Activated CD8-positive, alpha-beta memory T cell treated with anti-CD3 and anti-CD28 coated beads, Interleukin-2, amount 50 U/mL, for 48 hours (primary cell): ENCODE measurements around the gene AARS2.
A peak's percentile ranks its signal among the peaks of the same experiment; 100 is the strongest.

Source experiments
- DNase-seq: peaks from one replicate; pipeline ENCODE4 v3.0.0-alpha.2; 2020

AARS2 gene

GRCh38 chr6:44260011-44260410 lies 53.1 kb downstream of the AARS2 start:
- no peak for DNase-seq

DNA sequence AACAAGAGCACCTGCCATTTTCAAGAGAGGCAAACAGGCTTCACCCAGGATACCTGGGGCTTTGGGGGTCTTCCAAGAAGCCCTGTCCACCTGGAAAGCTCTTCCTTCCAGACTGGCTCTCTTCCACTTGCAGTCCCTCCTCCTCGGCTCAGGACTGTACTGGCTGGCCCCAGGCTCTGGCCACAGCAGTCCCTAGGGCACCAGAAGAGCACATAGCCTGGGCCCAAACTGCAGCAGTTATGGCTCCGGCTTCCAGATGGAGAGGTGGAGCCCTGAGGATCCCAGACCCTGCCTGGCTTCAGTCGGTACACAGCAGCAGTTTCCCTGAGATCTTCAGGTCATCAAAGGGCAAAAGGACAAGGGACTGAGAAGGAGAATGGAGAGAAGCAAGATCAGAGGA lies 54.2 kb downstream of the AARS2 start:
- DNase-seq, result no peak

- DNase-seq, result no peak
Observed at GRCh38 chr6:44258325-44258863, 54.8 kb downstream of the AARS2 start.

DNA sequence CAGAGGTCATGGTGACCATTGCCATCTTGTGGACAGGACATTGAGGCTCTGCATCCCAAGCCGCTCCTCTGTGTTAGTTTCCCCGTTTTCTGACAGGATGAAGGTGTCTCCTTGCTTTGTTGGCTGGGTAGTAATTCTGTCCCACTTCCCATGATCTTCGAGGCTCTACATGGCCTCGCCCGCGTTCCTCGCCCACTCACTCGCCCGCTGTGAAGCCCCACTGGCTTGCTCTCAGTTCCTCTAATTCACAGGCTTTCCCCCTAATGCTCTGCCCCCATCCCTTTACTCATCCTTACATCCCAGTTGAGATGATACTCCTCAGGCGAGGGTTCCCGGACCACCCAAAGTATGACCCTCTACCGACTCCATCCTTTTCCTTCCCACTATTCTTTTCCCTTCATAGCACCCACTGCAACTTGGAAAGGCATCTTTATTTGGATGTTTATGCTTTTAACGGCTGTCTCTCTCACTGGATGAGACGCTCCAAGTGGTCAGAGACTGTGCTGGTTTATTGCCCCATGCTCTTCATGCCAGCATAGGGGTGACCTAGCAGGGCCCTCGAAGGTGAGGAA lies 55.3 kb downstream of the AARS2 start:
- no peak for DNase-seq

DNA sequence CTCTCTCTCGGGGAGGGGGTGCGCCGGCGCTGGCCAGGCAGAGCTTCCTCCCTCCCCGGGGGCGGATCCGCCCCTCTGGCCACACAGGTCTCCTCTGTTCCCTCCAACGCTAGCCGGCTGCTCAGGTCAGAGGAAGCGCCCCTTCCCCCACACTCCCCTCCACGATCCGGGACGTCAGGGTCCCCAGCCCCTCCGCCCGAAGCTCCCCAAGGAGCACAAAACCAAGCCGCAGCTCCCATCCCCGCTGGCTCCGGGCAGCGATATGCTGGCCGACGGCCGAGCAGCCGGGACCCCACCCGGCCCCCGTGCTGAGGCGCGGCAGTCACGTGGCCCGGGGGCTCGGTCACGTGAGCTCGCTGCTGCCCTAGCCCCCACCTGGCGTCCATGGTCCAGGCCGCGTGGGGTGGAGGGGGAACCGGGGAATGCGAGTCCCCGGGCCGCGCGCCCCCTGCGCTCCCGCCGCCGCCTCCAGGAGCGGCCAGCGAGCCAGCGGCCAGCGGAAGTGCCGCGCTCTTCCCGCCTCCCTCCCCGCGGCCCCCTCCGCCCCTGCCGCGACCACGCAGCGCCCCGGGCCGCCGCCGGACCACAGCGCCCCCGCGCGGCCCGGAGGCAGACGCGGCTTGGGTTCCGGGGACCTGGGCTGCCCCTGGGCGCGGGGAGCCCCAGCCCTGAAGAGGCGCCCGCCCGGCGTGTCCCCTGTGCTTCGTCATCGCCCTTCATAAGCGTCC lies 56.0 kb downstream of the AARS2 start, which contains the start of gene SLC35B2:
TSS of gene SLC35B2 (minus strand) at position 504 of the 728 bp plus-strand sequence. CDS start at position 386, 118 bp downstream.
- DNase-seq, result peak; percentile 85

DNA sequence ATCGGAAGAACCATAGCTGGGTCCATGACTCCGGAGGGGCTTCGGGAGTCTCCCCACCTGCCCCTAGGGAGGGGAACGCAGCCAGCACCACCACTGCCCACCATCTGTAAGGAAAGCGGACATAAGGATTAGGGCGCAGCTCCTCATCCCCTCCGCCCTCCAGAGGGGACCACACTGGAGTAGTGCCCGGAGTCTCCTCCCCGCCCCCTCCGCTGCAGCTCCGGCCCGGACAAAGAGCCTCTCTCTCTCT lies 56.4 kb downstream of the AARS2 start:
- no peak for DNase-seq

GRCh38 chr6:44255871-44256774 lies 57.0 kb downstream of the AARS2 start:
- peak; percentile 75 for DNase-seq

DNA sequence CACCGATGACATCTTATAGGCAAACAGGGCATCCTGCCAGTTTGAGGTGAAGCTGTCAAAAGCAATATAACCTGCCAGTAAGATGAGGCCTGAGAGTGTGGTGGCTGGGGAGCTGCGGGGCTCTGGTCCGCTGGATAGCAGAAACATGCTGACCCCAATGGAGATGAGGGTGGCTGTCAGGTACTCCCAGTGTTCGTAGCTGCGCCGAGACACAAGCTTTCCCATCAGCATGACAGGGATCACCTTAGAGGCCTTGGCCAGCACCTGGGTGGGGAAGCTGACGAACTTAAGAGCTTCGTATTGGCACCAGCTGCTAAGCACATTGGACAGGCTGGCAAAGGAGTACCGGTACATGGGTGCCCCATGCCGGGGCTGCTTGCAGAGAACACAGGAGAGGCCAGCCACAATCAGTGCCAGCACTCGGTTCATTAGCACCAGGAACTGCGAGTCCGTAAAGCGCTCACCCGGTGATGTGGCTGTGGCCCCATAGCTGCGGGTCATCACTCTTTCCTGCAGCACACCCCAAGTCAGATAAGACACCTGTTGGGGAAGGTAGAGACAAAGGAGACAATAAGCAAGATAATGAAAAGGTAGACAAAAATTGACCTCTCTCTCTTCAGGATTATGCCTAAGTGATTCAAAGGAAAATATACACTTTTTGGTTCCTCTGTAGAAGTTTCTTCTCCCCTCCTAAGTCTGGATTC lies 57.9 kb downstream of the AARS2 start:
- DNase-seq, result peak; percentile 88

DNA sequence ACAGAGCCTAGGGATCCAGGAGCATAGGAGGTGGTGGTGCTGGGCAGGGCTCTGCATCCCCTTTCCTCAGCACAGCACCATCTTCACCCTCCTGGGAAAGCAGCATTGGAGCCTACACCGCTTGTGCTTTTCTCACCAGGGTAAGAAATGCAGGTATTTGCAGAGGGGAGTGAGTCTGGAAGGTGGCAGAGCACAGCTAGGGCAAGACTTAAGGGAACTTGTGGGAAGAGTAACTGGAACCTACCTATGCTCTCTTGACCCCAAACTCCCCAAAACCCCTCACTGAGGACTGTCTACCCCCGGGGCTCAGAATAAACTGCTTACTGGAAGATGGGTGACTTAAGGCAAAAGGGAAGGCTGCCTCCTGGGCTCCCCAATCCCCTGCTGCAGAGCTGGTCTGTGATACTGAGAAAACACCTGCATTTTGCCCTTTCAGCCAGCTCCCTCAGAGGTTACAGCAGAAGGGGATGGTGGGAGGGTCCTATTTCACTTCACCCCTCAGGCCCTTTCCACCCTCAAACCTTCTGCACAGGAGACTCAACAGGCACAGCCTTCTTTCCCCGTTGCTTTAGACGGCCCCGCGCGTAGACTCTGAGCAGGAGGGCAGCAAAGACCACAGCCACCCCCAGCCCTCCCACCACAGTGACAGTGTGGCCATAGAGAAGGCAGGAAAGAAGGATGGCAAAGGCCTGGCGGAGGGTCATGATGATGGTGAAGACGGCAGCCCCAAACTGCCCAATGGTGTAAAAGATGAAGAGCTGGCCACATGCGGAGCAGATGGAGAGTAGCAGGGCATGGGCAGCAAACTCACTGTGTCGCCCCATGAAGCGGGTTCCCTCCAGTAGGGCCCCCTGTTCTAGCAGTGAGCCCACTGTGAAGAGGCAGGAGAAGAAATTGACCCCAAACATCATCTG lies 58.7 kb downstream of the AARS2 start:
- peak; percentile 85 for DNase-seq

- DNase-seq, result peak; percentile 78
Observed at GRCh38 chr6:44253307-44254101, 59.6 kb downstream of the AARS2 start.

- no peak for DNase-seq
Observed at GRCh38 chr6:44251576-44252524, 61.3 kb downstream of the AARS2 start.

DNA sequence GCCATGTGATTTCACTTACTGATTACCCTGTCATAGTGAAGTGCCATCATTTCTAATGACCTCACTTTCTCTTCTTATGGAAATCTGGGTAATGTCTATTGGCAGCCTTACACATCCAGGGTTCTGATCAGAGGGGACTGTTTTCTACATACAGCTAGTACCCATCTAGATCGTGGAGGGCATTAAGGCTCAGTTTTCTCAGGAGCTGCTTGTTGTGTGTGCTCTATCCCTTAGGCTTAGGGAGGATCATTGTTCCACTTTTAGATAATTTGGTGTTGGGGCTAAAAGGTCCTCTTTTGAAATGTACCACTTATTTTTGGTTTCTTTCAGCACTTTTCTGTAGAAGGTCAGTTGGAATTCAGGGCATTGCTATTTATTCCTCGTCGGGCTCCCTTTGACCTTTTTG lies 62.4 kb downstream of the AARS2 start:
- DNase-seq, result no peak

- DNase-seq, result no peak
Observed at GRCh38 chr6:44250067-44250717, 63.0 kb downstream of the AARS2 start.
